Activated CD4-positive, alpha-beta T cell treated with anti-CD3 and anti-CD28 coated beads, Interleukin-10, Interleukin-2, amounts not matched to agents 100 ng/mL and 50 ng/mL, durations not matched to agents 16 hours and 8 hours (primary cell): Measurements from ENCODE around the gene PKD1.

ENCODE experiments used
- DNase-seq: peaks from one replicate; pipeline ENCODE4 v3.0.0-alpha.2; 2020

PKD1 gene

GRCh38 chr16:2043667-2044451, 91.8 kb downstream of the PKD1 start:
- no peak for DNase-seq

GRCh38 chr16:2042986-2043666, 92.6 kb downstream of the PKD1 start:
- DNase-seq: no peak

- DNase-seq: no peak
Observed at GRCh38 chr16:2042171-2042985, 93.3 kb downstream of the PKD1 start.

GRCh38 chr16:2040787-2041522, 94.7 kb downstream of the PKD1 start:
- no peak for DNase-seq

GRCh38 chr16:2040041-2040786, 95.5 kb downstream of the PKD1 start:
- no peak for DNase-seq

- DNase-seq: no peak
Observed at GRCh38 chr16:2039274-2040031, 96.2 kb downstream of the PKD1 start.
